Skeletal muscle tissue (tissue), 4 donors: ENCODE data around the gene ANO8. TPM values are rescaled to one million over a fixed set of nuclear protein-coding genes. Genes with fewer than 3 reads are reported as not detected.
"Not testable (repeated sequence)": the region's sequence is repeated elsewhere in the genome, so short reads cannot be mapped to it uniquely, and the experiment has no call there.

Experiments
- H3K27ac ChIP-seq: one replicate; pipeline ENCODE4 v1.7.0; 2013; ENCODE audit warnings: mild to moderate bottlenecking, low read depth, low read length, inconsistent platforms
- H3K27me3 ChIP-seq, 3 donors: one replicate each; pipeline ENCODE4 v1.7.0; 2013; ENCODE audit warnings: low read length in 3 of 3; ENCODE audit not compliant: control insufficient read depth in 3 of 3, insufficient read depth in 3 of 3
- H3K36me3 ChIP-seq, 3 donors: one replicate each; pipeline ENCODE4 v1.7.0; 2013; ENCODE audit warnings: low read length in 3 of 3; ENCODE audit not compliant: control insufficient read depth in 3 of 3, insufficient read depth in 3 of 3
- H3K4me1 ChIP-seq, 3 donors: one replicate each; pipeline ENCODE4 v1.7.0; 2013; ENCODE audit warnings: low read length in 3 of 3, mild to moderate bottlenecking in 3 of 3; ENCODE audit not compliant: control insufficient read depth in 3 of 3, insufficient read depth in 3 of 3
- H3K4me3 ChIP-seq, 3 donors: one replicate each; pipeline ENCODE4 v1.7.0; 2013; ENCODE audit warnings: low read length in 3 of 3
- H3K9ac ChIP-seq, 3 donors: one replicate each; pipeline ENCODE4 v1.7.0; 2013; ENCODE audit warnings: low read length in 3 of 3, mild to moderate bottlenecking in 3 of 3, moderate library complexity in 2 of 3, low read depth in 1 of 3
- H3K9me3 ChIP-seq, 3 donors: one replicate each; pipeline ENCODE4 v1.7.0; 2013; ENCODE audit warnings: low read length in 3 of 3; ENCODE audit not compliant: control insufficient read depth in 3 of 3
- total RNA-seq: library from RNA; depleted of rRNA; stranded (reverse); fragments of >200 nt; gene quantifications from one replicate; pipeline ENCODE4 v1.2.3, GENCODE V29; 2014
- donor health status: Osteomylitis.

Gene ANO8
- total RNA-seq, 1 donor from 2014 or later: 1.6 TPM

GRCh38 chr19:17303940-17304267 lies 30.8 kb downstream of the ANO8 start:
- H3K9me3 ChIP-seq: no peaks in the 10 kb centered on the region
- H3K27ac ChIP-seq: peak overlapping the region; percentile 75
- no peaks in the 10 kb centered on the region for H3K27me3 ChIP-seq
- H3K4me3 ChIP-seq: peak overlapping the region; percentile 43 to 47 (median 45)
- H3K9ac ChIP-seq: no peak overlapping the region
- peaks cover 31 to 52% (median 44%) of the 10 kb centered on the region in 3 donors for H3K4me1 ChIP-seq
- H3K36me3 ChIP-seq: peaks cover 0 to 3% (median 3%) of the 10 kb centered on the region in 3 donors

GRCh38 chr19:17303167-17303939 lies 31.3 kb downstream of the ANO8 start, which contains the start of gene ABHD8:
ABHD8 (minus strand) TSS chr19:17303425; CDS start chr19:17301616, 1,809 bp downstream.
- Histone ChIP-seq H3K9me3 (peaks cover 0 to 1% (median 0%) of the 10 kb centered on the region in 3 donors), H3K27ac (peak within 1 kb of the TSS; percentile 75), H3K36me3 (peaks cover under 1 to 4% (median 3%) of the 10 kb centered on the region in 3 donors), H3K27me3 (no peaks in the 10 kb centered on the region), H3K9ac (peak within 1 kb of the TSS; percentile 79 to 86 (median 81)), H3K4me1 (peaks cover 31 to 52% (median 46%) of the 10 kb centered on the region in 3 donors), H3K4me3 (peak within 1 kb of the TSS; percentile 74 to 78 (median 75))

DNA sequence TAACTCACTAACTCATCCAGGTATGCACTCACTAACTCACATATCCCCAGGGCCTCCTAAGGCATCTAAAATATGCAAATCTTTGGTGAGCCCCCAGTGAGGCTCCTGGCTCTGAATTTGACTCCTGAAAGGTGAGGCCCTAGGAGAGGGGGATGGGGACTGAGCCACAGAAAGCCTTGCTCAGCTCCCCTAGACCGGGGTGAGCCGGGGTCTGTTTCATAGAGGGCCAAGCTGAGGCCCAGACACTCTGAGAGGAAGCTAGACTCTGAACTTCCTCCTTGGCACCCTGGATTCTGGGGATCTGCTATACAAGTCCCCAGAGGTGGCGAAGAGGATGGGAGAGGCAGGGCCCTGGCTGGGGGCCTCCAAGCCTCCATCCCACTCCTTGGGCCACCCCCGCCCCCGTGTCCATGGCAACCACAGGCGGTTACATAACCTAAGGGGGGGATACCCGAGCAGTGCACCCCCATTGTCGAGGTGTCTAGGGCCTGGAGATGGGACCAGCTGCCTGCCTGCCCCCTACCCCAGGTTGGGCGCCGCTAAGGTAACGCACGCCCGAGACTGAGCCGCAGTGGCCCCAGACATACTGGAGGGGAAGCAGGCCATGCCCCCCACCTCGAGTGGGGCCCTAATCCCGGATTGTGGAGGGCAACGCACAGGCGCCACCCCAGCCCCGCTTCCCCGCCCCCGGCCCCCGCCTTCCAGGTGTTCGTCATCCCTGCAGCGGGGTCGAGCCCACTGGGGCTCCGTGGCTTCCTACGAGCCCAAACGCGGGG lies 32.1 kb downstream of the ANO8 start:
- no peaks in the 10 kb centered on the region for H3K27me3 ChIP-seq
- peak overlapping the region; percentile 74 to 78 (median 75) for H3K4me3 ChIP-seq
- peak overlapping the region; percentile 70 for H3K27ac ChIP-seq
- peaks cover 0 to 3% (median 0%) of the 10 kb centered on the region in 3 donors for H3K9me3 ChIP-seq
- H3K36me3 ChIP-seq: peaks cover 4 to 7% (median 5%) of the 10 kb centered on the region in 3 donors
- H3K4me1 ChIP-seq: peaks cover 31 to 49% (median 42%) of the 10 kb centered on the region in 3 donors
- peak overlapping the region; percentile 79 to 86 (median 81) for H3K9ac ChIP-seq

DNA sequence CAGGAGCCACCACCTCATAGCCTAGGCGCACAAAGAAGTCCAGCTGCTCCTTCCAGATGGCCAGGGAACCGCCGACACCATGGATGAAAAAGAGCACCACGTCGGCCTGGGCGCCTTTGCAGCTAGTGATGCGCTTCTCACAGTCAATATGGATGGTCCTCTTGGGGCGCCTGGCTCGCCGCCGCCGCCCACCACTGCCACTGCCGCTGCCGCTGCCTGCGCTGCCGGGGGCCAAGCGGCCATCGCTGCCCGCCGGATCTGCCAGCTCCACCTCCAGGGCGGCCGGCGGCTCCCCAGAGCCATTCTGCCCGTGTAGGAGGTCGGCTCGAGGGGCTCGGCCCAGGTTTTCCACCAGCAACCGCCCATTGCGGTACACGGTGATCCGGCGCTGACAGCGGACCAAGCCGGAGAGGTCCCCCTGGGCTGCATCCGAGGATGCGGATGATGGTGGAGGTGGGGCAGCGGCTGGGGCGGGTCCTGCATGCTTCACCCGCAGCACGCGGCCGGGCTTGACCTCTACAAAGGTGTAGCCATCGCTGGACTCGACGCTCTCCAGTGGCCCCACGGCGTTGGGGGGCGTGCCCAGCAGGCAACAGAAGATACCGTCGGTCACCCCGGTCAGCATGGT lies 33.5 kb downstream of the ANO8 start:
- no peaks in the 10 kb centered on the region for H3K27me3 ChIP-seq
- H3K9ac ChIP-seq: no peak overlapping the region
- peaks cover 24 to 37% (median 35%) of the 10 kb centered on the region in 3 donors for H3K4me1 ChIP-seq
- no peak overlapping the region for H3K4me3 ChIP-seq
- no peak overlapping the region for H3K27ac ChIP-seq
- H3K36me3 ChIP-seq: peaks cover 4 to 9% (median 5%) of the 10 kb centered on the region in 3 donors
- H3K9me3 ChIP-seq: peaks cover 0 to 3% (median 0%) of the 10 kb centered on the region in 3 donors

DNA sequence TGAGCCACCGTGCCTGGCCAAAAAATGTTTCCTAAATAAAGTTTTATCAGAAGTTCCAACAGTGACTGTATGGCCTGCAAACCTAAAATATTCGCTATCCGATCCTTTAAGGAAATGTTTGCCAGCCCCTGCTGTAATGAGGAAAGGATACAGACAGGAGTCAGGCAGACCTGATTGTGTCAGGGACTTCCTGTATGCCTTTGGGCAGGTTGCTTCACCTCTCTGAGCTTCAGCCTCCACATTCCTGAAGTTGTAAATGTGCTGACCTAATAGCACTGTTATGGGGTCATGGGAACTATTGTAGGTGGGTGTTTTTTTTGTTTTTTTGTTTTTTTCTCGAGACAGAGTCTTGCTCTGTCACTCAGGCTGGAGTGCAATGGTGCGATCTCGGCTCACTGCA lies 37.7 kb downstream of the ANO8 start:
- H3K27me3 ChIP-seq: no peaks in the 10 kb centered on the region
- peaks cover 0 to 12% (median 6%) of the 10 kb centered on the region in 3 donors for H3K4me1 ChIP-seq
- H3K27ac ChIP-seq: no peak overlapping the region
- no peak overlapping the region for H3K9ac ChIP-seq
- peaks cover 0 to 3% (median 0%) of the 10 kb centered on the region in 3 donors for H3K9me3 ChIP-seq
- no peak overlapping the region for H3K4me3 ChIP-seq
- peaks cover 5 to 13% (median 9%) of the 10 kb centered on the region in 3 donors for H3K36me3 ChIP-seq

DNA sequence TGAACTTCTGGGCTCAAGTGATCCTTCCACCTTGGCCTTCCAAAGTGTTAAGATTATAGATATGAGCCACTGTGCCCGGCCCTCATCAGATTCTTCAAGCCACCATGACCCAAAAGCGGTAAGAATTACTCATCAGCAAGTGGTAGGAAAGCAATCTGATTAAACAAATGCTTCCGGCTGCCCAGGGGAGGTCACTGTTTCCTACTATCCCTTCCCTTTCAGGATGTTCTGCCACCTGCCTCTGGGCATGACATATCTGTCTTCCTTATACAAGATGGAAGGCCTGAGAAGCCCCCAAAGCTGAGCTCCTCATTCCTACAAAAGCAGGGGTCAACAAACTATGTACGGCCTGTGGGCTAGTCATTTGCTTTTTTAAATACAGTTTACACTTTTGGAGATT lies 38.4 kb downstream of the ANO8 start:
- Histone ChIP-seq H3K27ac (no peak overlapping the region), H3K36me3 (peaks cover 5 to 13% (median 9%) of the 10 kb centered on the region in 3 donors), H3K9ac (no peak overlapping the region), H3K4me3 (no peak overlapping the region), H3K27me3 (no peaks in the 10 kb centered on the region), H3K9me3 (peaks cover 0 to 3% (median 0%) of the 10 kb centered on the region in 3 donors), H3K4me1 (peaks cover 0 to 13% (median 3%) of the 10 kb centered on the region in 3 donors)

DNA sequence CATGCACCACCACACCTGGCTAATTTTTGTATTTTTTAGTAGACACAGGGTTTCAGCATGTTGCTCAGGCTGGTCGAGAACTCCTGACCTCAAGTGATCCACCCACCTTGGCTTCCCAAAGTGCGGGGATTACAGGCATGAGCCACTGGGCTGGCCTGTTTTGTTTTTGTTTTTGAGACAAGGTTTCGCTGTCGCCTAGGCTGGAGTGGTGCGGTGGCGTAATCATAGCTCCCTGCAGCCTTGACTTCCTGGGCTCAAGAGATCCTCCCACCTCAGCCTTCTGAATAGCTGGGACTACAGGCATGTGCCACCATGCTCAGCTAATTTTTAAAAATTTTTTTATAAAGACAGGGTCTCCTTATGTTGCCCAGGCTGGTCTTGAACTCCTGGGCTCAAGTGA lies 39.1 kb downstream of the ANO8 start:
- not testable (repeated sequence) for H3K27ac ChIP-seq, H3K4me3 ChIP-seq, H3K9me3 ChIP-seq, H3K27me3 ChIP-seq, H3K9ac ChIP-seq
- Histone ChIP-seq H3K36me3 (peaks cover 2 to 13% (median 7%) of the 10 kb centered on the region in 3 donors), H3K4me1 (peaks cover 0 to 13% (median 3%) of the 10 kb centered on the region in 3 donors)

GRCh38 chr19:17294051-17294891 lies 40.4 kb downstream of the ANO8 start:
- H3K9me3 ChIP-seq: peaks cover 0 to 3% (median 0%) of the 10 kb centered on the region in 3 donors
- no peak overlapping the region for H3K9ac ChIP-seq
- H3K27me3 ChIP-seq: no peaks in the 10 kb centered on the region
- peaks cover 10 to 20% (median 12%) of the 10 kb centered on the region in 3 donors for H3K4me1 ChIP-seq
- H3K36me3 ChIP-seq: peaks cover 2 to 13% (median 7%) of the 10 kb centered on the region in 3 donors
- no peak overlapping the region for H3K27ac ChIP-seq
- H3K4me3 ChIP-seq: no peak overlapping the region

- no peak overlapping the region for H3K27ac ChIP-seq
- H3K4me1 ChIP-seq: peaks cover 10 to 18% (median 12%) of the 10 kb centered on the region in 3 donors
- no peak overlapping the region for H3K4me3 ChIP-seq
- peaks cover 0 to 3% (median 0%) of the 10 kb centered on the region in 3 donors for H3K9me3 ChIP-seq
- peaks cover 2 to 13% (median 7%) of the 10 kb centered on the region in 3 donors for H3K36me3 ChIP-seq
- H3K27me3 ChIP-seq: no peaks in the 10 kb centered on the region
- no peak overlapping the region for H3K9ac ChIP-seq
These were observed 41.0 kb downstream of the ANO8 start for GRCh38 chr19:17293605-17294004.
